ENCODE results near the gene AGFG2. TPM values are rescaled to one million over a fixed set of nuclear protein-coding genes. Genes with fewer than 3 reads are reported as not detected.

AGFG2 gene
- total RNA-seq, 1 donor from 2014 or later, result 37.6 TPM

DNA sequence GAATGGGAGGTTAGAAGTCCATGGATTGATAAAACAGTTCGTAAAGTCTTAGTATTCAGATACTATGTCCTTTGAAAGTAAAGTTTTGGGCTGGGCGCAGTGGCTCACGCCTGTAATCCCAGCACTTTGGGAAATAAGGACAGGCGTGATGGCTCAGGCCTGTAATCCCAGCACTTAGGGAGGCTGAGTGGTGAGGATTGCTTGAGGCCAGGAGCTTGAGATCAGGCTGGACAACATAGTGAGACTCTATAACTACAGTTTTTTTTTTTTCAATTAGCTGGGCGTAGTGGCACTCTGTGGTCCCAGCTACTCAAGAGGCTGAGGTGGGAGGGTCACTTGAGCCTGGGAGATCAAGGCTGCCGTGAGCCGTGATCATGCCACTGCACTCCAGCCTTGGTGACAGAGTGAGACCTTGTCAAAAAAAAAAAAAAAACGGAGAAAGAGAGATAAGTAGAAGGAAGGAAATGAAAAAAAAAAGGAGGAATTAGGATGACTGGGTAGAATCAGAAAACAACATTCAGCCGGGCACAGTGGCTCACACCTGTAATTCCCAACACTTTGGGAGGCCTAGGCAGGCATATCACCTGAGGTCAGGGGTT is 25.7 kb upstream of the AGFG2 start:
- Histone ChIP-seq H3K36me3 (no peaks in the 10 kb centered on the region), H3K4me1 (peaks cover 16% of the 10 kb centered on the region), H3K27ac (no peak overlapping the region), H3K9me3 (no peaks in the 10 kb centered on the region), H3K4me3 (no peak overlapping the region), H3K27me3 (no peaks in the 10 kb centered on the region)
- intact Hi-C loops (cut with DNase I), result no loop called here
- DNase-seq (ENCODE audit: extremely low spot score in 2 of 2), result no peak
- TF ChIP-seq CTCF (IDR thresholded peaks at IDR 0.05) (no peak), POLR2AphosphoS5 (IDR thresholded peaks at IDR 0.05; ENCODE audit: insufficient read depth in 1 of 2, low read depth in 1 of 2) (no peak), POLR2A (IDR thresholded peaks at IDR 0.05) (no peak)

- H3K36me3 ChIP-seq, result no peaks in the 10 kb centered on the region
- no peaks in the 10 kb centered on the region for H3K9me3 ChIP-seq
- H3K27me3 ChIP-seq, result no peaks in the 10 kb centered on the region
- DNase-seq (ENCODE audit: extremely low spot score in 2 of 2), result no peak
- intact Hi-C loops (cut with DNase I), result no loop called here
- no peak overlapping the region for H3K4me3 ChIP-seq
- H3K4me1 ChIP-seq, result peaks cover 16% of the 10 kb centered on the region
- TF ChIP-seq POLR2A (IDR thresholded peaks at IDR 0.05) (no peak), POLR2AphosphoS5 (IDR thresholded peaks at IDR 0.05; ENCODE audit: insufficient read depth in 1 of 2, low read depth in 1 of 2) (peak in 1 of 2 donors; percentile 50), CTCF (IDR thresholded peaks at IDR 0.05) (no peak)
- peak overlapping the region; percentile 72 for H3K27ac ChIP-seq
Observed at GRCh38 chr7:100515072-100515532, 23.9 kb upstream of the AGFG2 start.

DNA sequence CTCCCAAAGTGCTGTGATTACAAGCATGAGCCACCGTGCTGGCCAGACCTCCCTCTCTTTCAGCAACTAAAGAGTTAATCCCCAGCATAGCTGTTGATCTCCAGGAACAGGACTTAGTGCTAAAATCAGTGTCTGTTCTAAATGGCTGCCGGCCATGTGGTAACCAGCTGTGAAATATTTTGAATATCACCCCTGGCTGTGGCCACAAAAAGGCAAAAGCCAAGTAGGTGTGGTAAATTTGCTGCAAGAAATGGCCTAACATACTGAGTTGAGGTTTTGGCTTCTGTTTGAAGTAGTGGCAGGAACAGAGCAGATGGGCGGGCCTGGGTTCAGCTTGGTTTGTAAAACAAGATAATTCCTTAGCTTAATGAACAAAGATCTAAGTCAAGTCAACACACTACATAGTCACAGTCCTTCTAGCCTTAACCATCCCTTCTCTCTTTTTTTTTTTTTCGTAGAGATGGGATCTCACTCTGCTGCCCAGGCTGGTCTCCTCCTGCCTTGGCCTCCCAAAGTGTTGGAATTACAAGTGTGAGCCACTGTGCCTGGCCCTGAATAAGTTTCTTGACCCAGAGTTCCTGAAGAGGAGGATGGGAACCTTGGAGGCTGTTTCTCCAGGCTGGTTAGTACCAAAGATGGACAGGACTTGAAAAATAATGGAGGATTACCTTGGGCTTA is 22.7 kb upstream of the AGFG2 start:
- Histone ChIP-seq H3K36me3 (no peaks in the 10 kb centered on the region), H3K4me3 (no peak overlapping the region), H3K9me3 (no peaks in the 10 kb centered on the region), H3K27me3 (no peaks in the 10 kb centered on the region), H3K4me1 (peaks cover 16% of the 10 kb centered on the region), H3K27ac (peak overlapping the region; percentile 72)
- no peak for DNase-seq (ENCODE audit: extremely low spot score in 2 of 2)
- intact Hi-C loops (cut with DNase I), result no loop called here
- TF ChIP-seq CTCF (IDR thresholded peaks at IDR 0.05) (no peak), POLR2AphosphoS5 (IDR thresholded peaks at IDR 0.05; ENCODE audit: insufficient read depth in 1 of 2, low read depth in 1 of 2) (no peak), POLR2A (IDR thresholded peaks at IDR 0.05) (no peak)

DNA sequence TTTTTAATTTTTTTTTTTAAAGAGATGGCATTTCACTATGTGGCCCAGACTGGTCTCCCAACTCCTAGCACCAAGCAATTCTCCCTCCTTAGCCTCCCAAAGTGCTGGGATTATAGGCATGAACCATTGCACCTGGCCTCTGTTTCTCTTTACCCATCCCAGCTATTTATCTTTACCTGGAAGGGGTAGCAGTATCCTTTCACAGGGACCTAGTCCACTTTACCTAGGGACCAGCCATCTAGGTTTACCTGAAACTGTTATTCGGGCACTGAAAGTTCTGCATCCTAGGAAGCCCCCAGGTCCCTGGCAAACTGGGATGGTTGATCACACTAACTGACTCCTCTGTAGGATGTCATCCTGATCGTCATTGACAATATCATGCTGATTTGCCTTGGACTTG is 21.7 kb upstream of the AGFG2 start:
- intact Hi-C loops (cut with DNase I), result no loop called here
- H3K4me1 ChIP-seq, result peaks cover 16% of the 10 kb centered on the region
- H3K36me3 ChIP-seq, result no peaks in the 10 kb centered on the region
- TF ChIP-seq POLR2AphosphoS5 (IDR thresholded peaks at IDR 0.05; ENCODE audit: insufficient read depth in 1 of 2, low read depth in 1 of 2) (no peak), POLR2A (IDR thresholded peaks at IDR 0.05) (no peak), CTCF (IDR thresholded peaks at IDR 0.05) (no peak)
- DNase-seq (ENCODE audit: extremely low spot score in 2 of 2), result no peak
- H3K9me3 ChIP-seq, result no peaks in the 10 kb centered on the region
- H3K4me3 ChIP-seq, result no peak overlapping the region
- no peaks in the 10 kb centered on the region for H3K27me3 ChIP-seq
- no peak overlapping the region for H3K27ac ChIP-seq

- H3K4me1 ChIP-seq, result peaks cover 16% of the 10 kb centered on the region
- intact Hi-C loops (cut with DNase I), result no loop called here
Observed at GRCh38 chr7:100519580-100519979, 19.4 kb upstream of the AGFG2 start.

More at GRCh38 chr7:100519580-100519979, 19.4 kb upstream of the AGFG2 start:
- no peak for TF ChIP-seq CTCF (IDR thresholded peaks at IDR 0.05)
- no peak for TF ChIP-seq POLR2A (IDR thresholded peaks at IDR 0.05)
- H3K4me3 ChIP-seq, result no peak overlapping the region
- H3K36me3 ChIP-seq, result no peaks in the 10 kb centered on the region
- H3K27me3 ChIP-seq, result no peaks in the 10 kb centered on the region
- no peak for DNase-seq (ENCODE audit: extremely low spot score in 2 of 2)
- H3K9me3 ChIP-seq, result no peaks in the 10 kb centered on the region
- no peak overlapping the region for H3K27ac ChIP-seq
